ENCODE measurements around the gene SORCS2. TPM values are rescaled to one million over a fixed set of nuclear protein-coding genes. Genes with fewer than 3 reads are reported as not detected.

SORCS2 gene
- total and polyA plus RNA-seq, 2 of the 8 experiments (the other 6 are each of a cell fraction or from before 2014, with no cell fraction given): 0.36 to 1.8 TPM

DNA sequence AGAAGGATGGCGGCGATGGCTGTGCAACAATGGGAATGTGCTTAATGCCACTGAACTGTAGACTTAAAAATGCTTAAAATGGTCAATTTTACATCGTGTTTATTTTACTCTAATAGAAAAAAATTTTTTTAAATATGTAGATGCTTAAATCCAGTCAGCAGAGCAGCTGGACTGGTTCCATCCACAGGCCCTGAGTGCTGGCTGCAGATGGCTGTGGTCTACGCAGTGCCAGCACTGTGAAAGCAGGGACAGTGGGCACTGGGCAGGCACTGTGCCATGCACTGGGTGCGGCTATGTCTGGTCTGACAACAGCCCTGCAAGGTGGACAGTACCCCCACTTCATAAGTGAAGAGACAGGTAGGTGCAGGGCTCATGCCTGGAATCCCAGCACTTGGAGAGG is 572.1 kb downstream of the SORCS2 start (continued):
- TF ChIP-seq SAP30 (IDR thresholded peaks at IDR 0.05; ENCODE audit: insufficient read depth, insufficient replicate concordance, low read length): no peak
